ENCODE measurements around the gene TTC23L. TPM values are rescaled to one million over a fixed set of nuclear protein-coding genes. Genes with fewer than 3 reads are reported as not detected.

Gene TTC23L
- total RNA-seq, 1 donor from 2014 or later = not detected

- Histone ChIP-seq H3K27ac (replicated peaks) (peak overlapping the region; percentile 46), H3K27me3 (ENCODE audit: low read depth) (no peaks in the 10 kb centered on the region), H3K9me3 (replicated peaks) (no peaks in the 10 kb centered on the region), H3K36me3 (peaks cover 3% of the 10 kb centered on the region), H3K4me1 (peaks cover 24% of the 10 kb centered on the region), H3K4me3 (no peak overlapping the region)
- TF ChIP-seq CTCF (IDR thresholded peaks at IDR 0.05; ENCODE audit: borderline replicate concordance) = no peak
- no peak for DNase-seq
- intact Hi-C loops (cut with micrococcal nuclease) = loop anchor here (10.0 kb wide), 1 partner anchor 179 kb away; the partner anchor contains the start of gene RAI14
Observed at GRCh38 chr5:34833976-34834793, 4.8 kb upstream of the TTC23L start.

- intact Hi-C loops (cut with micrococcal nuclease) = loop anchor here (10.0 kb wide), 1 partner anchor 180 kb away; the partner anchor contains the start of gene RAI14
- DNase-seq = no peak
- Histone ChIP-seq H3K9me3 (replicated peaks) (no peaks in the 10 kb centered on the region), H3K36me3 (peaks cover 3% of the 10 kb centered on the region), H3K4me3 (no peak overlapping the region), H3K4me1 (peaks cover 29% of the 10 kb centered on the region), H3K27me3 (ENCODE audit: low read depth) (no peaks in the 10 kb centered on the region), H3K27ac (replicated peaks) (peak overlapping the region; percentile 46)
- no peak for TF ChIP-seq CTCF (IDR thresholded peaks at IDR 0.05; ENCODE audit: borderline replicate concordance)
Observed at GRCh38 chr5:34834794-34835089, 4.2 kb upstream of the TTC23L start.

- Histone ChIP-seq H3K4me3 (no peak overlapping the region), H3K9me3 (replicated peaks) (no peaks in the 10 kb centered on the region), H3K36me3 (peaks cover 2% of the 10 kb centered on the region), H3K4me1 (peaks cover 29% of the 10 kb centered on the region), H3K27ac (replicated peaks) (no peak overlapping the region), H3K27me3 (ENCODE audit: low read depth) (no peaks in the 10 kb centered on the region)
- DNase-seq = no peak
- intact Hi-C loops (cut with micrococcal nuclease) = loop anchor here (10.0 kb wide), 1 partner anchor 181 kb away; the partner anchor contains the start of gene RAI14
- no peak for TF ChIP-seq CTCF (IDR thresholded peaks at IDR 0.05; ENCODE audit: borderline replicate concordance)
Observed at GRCh38 chr5:34835664-34836063, 3.3 kb upstream of the TTC23L start.

GRCh38 chr5:34841816-34842215 is 2.9 kb downstream of the TTC23L start:
- Histone ChIP-seq H3K27me3 (ENCODE audit: low read depth) (no peaks in the 10 kb centered on the region), H3K27ac (replicated peaks) (no peak overlapping the region), H3K4me1 (peaks cover 13% of the 10 kb centered on the region), H3K9me3 (replicated peaks) (no peaks in the 10 kb centered on the region), H3K36me3 (no peaks in the 10 kb centered on the region), H3K4me3 (no peak overlapping the region)
- no peak for DNase-seq
- no peak for TF ChIP-seq CTCF (IDR thresholded peaks at IDR 0.05; ENCODE audit: borderline replicate concordance)
- intact Hi-C loops (cut with micrococcal nuclease) = no loop called here

GRCh38 chr5:34842554-34842953 is 3.6 kb downstream of the TTC23L start:
- Histone ChIP-seq H3K27me3 (ENCODE audit: low read depth) (no peaks in the 10 kb centered on the region), H3K36me3 (no peaks in the 10 kb centered on the region), H3K4me3 (no peak overlapping the region), H3K4me1 (peaks cover 13% of the 10 kb centered on the region), H3K27ac (replicated peaks) (no peak overlapping the region), H3K9me3 (replicated peaks) (no peaks in the 10 kb centered on the region)
- intact Hi-C loops (cut with micrococcal nuclease) = no loop called here
- DNase-seq = no peak
- no peak for TF ChIP-seq CTCF (IDR thresholded peaks at IDR 0.05; ENCODE audit: borderline replicate concordance)
